H9 (cell line): ENCODE measurements around the gene SLC7A1. TPM values are rescaled to one million over a fixed set of nuclear protein-coding genes. Genes with fewer than 3 reads are reported as not detected.

Experiments
- DNase-seq: peaks from one replicate; pipeline ENCODE4 v3.0.0-alpha.2; 2017
- H2AFZ ChIP-seq: one replicate; pipeline ENCODE4 v1.6.1; 2013; ENCODE audit warnings: mild to moderate bottlenecking, low read length, control low read depth, moderate library complexity
- H2AK5ac ChIP-seq: 2 replicates; pipeline ENCODE4 v1.6.1; 2013; ENCODE audit warnings: low read length, control low read depth, mixed read lengths; ENCODE audit not compliant: insufficient read length
- H2BK120ac ChIP-seq: one replicate; pipeline ENCODE4 v1.6.1; 2013; ENCODE audit warnings: low read depth, mild to moderate bottlenecking, low read length, control low read depth, inconsistent platforms; ENCODE audit not compliant: poor library complexity, severe bottlenecking
- H2BK12ac ChIP-seq: 2 replicates; pipeline ENCODE4 v1.6.1; 2013; ENCODE audit warnings: low read length, control low read depth, mixed read lengths, low read depth; ENCODE audit not compliant: insufficient read length
- H2BK15ac ChIP-seq: 2 replicates; pipeline ENCODE4 v1.6.1; 2013; ENCODE audit warnings: low read depth, low read length, control low read depth
- H2BK20ac ChIP-seq: one replicate; pipeline ENCODE4 v1.6.1; 2013; ENCODE audit warnings: low read depth, mild to moderate bottlenecking, low read length, control low read depth, inconsistent platforms; ENCODE audit not compliant: poor library complexity, severe bottlenecking
- H2BK5ac ChIP-seq: 2 replicates; pipeline ENCODE4 v1.6.1; 2013; ENCODE audit warnings: low read length, control low read depth, mixed read lengths; ENCODE audit not compliant: insufficient read length
- H3K14ac ChIP-seq: 2 replicates; pipeline ENCODE4 v1.6.1; 2013; ENCODE audit warnings: low read length, control low read depth; ENCODE audit not compliant: insufficient read depth
- H3K18ac ChIP-seq: 2 replicates; pipeline ENCODE4 v1.6.1; 2013; ENCODE audit warnings: low read depth, mild to moderate bottlenecking, mixed read lengths, low read length, control low read depth; ENCODE audit not compliant: insufficient read length
- H3K23ac ChIP-seq: 2 replicates; pipeline ENCODE4 v1.6.1; 2013; ENCODE audit warnings: low read length, control low read depth, mixed read lengths, low read depth; ENCODE audit not compliant: insufficient read length
- H3K23me2 ChIP-seq: 2 replicates; pipeline ENCODE4 v1.6.1; 2013; ENCODE audit warnings: low read depth, mild to moderate bottlenecking, mixed read lengths, low read length, control low read depth; ENCODE audit not compliant: insufficient read length, poor library complexity, severe bottlenecking
- H3K27ac ChIP-seq: 2 replicates; pipeline ENCODE4 v1.5.1; 2013; ENCODE audit warnings: low read length, control low read depth, mixed read lengths, low read depth; ENCODE audit not compliant: insufficient read length
- H3K27me3 ChIP-seq: 2 replicates; pipeline ENCODE4 v1.6.1; 2013; ENCODE audit warnings: low read length, control low read depth, inconsistent platforms; ENCODE audit not compliant: insufficient read depth
- H3K4ac ChIP-seq: 2 replicates; pipeline ENCODE4 v1.6.1; 2013; ENCODE audit warnings: low read depth, mild to moderate bottlenecking, control low read depth, inconsistent platforms, low read length, moderate library complexity
- H3K4me1 ChIP-seq: 2 replicates; pipeline ENCODE4 v1.6.1; 2013; ENCODE audit warnings: low read length, control low read depth, inconsistent platforms; ENCODE audit not compliant: insufficient read depth
- H3K4me2 ChIP-seq: 2 replicates; pipeline ENCODE4 v1.6.1; 2013; ENCODE audit warnings: low read length, control low read depth, mixed read lengths; ENCODE audit not compliant: insufficient read length, insufficient read depth
- H3K56ac ChIP-seq: 2 replicates; pipeline ENCODE4 v1.6.1; 2013; ENCODE audit warnings: low read depth, mild to moderate bottlenecking, mixed read lengths, low read length, control low read depth; ENCODE audit not compliant: insufficient read length
- H3K79me1 ChIP-seq: 2 replicates; pipeline ENCODE4 v1.6.1; 2013; ENCODE audit warnings: low read depth, mild to moderate bottlenecking, moderate library complexity, low read length, control low read depth, inconsistent platforms; ENCODE audit not compliant: insufficient read depth, poor library complexity, severe bottlenecking
- H3K79me2 ChIP-seq: 2 replicates; pipeline ENCODE4 v1.6.1; 2013; ENCODE audit warnings: low read length, control low read depth, inconsistent platforms; ENCODE audit not compliant: insufficient read depth
- H3K9ac ChIP-seq: 2 replicates; pipeline ENCODE4 v1.6.1; 2013; ENCODE audit warnings: low read length, control low read depth, mixed read lengths; ENCODE audit not compliant: insufficient read length; ENCODE audit errors: extremely low read depth
- H3K9me3 ChIP-seq: one replicate; pipeline ENCODE4 v1.6.1; 2013; ENCODE audit warnings: low read depth, low read length, inconsistent platforms; ENCODE audit not compliant: control insufficient read depth
- H3T11ph ChIP-seq: one replicate; pipeline ENCODE4 v1.6.1; 2013; ENCODE audit warnings: mild to moderate bottlenecking, low read length, control low read depth, inconsistent platforms
- H4K20me1 ChIP-seq: one replicate; pipeline ENCODE4 v1.6.1; 2013; ENCODE audit not compliant: control insufficient read depth, insufficient read length, insufficient read depth
- H4K5ac ChIP-seq: 2 replicates; pipeline ENCODE4 v1.6.1; 2013; ENCODE audit warnings: low read depth, mild to moderate bottlenecking, mixed read lengths, low read length, control low read depth; ENCODE audit not compliant: insufficient read length
- H4K8ac ChIP-seq: replicated peaks from 2 replicates; pipeline ENCODE4 v1.6.1; 2013; ENCODE audit warnings: low read length, control low read depth, mixed read lengths, low read depth; ENCODE audit not compliant: insufficient read length
- H4K91ac ChIP-seq: 2 replicates; pipeline ENCODE4 v1.6.1; 2013; ENCODE audit warnings: low read depth, mild to moderate bottlenecking, moderate library complexity, mixed read lengths, low read length, control low read depth; ENCODE audit not compliant: insufficient read length
- H3K27ac Mint-ChIP-seq, 3 experiments: 2 replicates in 2 of 3; 3 replicates in 1 of 3; pipeline ENCODE4 v1.8.0; 2020 to 2021; ENCODE audit warnings: mixed read lengths in 3 of 3, mild to moderate bottlenecking in 1 of 3, moderate library complexity in 1 of 3
- H3K27me3 Mint-ChIP-seq: 2 replicates; pipeline ENCODE4 v1.8.0; 2021; ENCODE audit warnings: low read depth, mild to moderate bottlenecking, moderate library complexity, mixed read lengths
- H3K36me3 Mint-ChIP-seq, 3 experiments: 2 replicates in 2 of 3; 3 replicates in 1 of 3; pipeline ENCODE4 v1.8.0; 2020 to 2021; ENCODE audit warnings: low read depth in 3 of 3, mixed read lengths in 3 of 3; ENCODE audit not compliant: insufficient read depth in 1 of 3
- H3K4me1 Mint-ChIP-seq, 2 experiments: 2 replicates each; pipeline ENCODE4 v1.8.0; 2020; ENCODE audit warnings: mixed read lengths in 2 of 2
- H3K4me3 Mint-ChIP-seq, 2 experiments: 2 replicates in 1 of 2; 3 replicates in 1 of 2; pipeline ENCODE4 v1.8.0; 2020 to 2021; ENCODE audit warnings: mild to moderate bottlenecking in 2 of 2, mixed read lengths in 2 of 2, moderate library complexity in 1 of 2
- H3K9me3 Mint-ChIP-seq, 2 experiments: 2 replicates in 1 of 2; 3 replicates in 1 of 2; pipeline ENCODE4 v1.8.0; 2020; ENCODE audit warnings: mild to moderate bottlenecking in 2 of 2, mixed read lengths in 2 of 2, moderate library complexity in 1 of 2
- WGBS: extraction: QIAGEN DNeasy Blood & Tissue Kit; methylation state at CpG from one replicate; pipeline ENCODE4 v1.1.7; 2013; ENCODE audit warnings: missing lambda C conversion rate, low lambda C conversion rate, mixed read lengths; ENCODE audit not compliant: insufficient read length; ENCODE audit errors: extremely low coverage; 5-methylcytosine and 5-hydroxymethylcytosine counted together
- total RNA-seq: library from RNA; stranded (reverse); gene quantifications from 2 replicates; pipeline ENCODE4 v1.2.1, GENCODE V29; 2021
- TF ChIP-seq, protein P1 (sequence below): fragments of 200-600 bp; sonication (generic); conservative IDR thresholded peaks from 3 replicates; pipeline ENCODE4 v1.8.0; 2021; ENCODE audit warnings: antibody characterized with exemption, mild to moderate bottlenecking

SLC7A1 gene
- total RNA-seq, 1 experiment from 2014 or later: 109 TPM

DNA sequence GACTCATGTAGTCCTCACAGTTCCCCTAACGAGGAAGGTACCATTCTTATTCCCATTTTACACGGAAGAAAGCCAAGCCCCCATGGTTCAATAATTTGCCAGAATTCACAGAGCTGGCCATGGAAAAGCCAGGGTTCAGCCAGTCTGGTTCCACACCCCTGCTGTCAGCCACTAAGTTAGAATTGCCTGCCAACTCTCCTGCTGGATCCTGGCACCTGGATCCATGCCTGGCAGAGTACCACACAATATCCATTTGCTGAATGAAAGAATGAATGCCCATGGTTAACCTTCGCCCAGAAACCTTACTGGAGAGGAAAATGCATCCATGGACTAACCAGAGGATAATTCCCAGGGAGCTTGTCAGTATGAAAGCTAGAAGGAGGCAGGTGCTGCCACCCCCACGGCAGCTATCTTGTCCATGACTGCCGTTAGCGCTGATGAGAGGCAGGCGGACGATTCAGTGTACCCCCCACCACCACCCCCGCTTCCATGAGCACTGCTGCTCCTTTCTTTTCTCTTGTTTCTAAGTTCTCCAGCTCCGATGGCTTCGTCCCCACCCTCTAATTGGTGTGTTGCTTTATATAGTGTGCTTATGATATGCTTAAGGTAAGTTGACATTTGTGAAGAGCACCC lies 114.5 kb downstream of the SLC7A1 start:
- Histone ChIP-seq H3K23me2 (no peaks in the 10 kb centered on the region), H4K20me1 (no peaks in the 10 kb centered on the region), H3K9ac (no peak overlapping the region), H4K8ac (no peak overlapping the region), H3T11ph (no peak overlapping the region), H3K9me3 (no peaks in the 10 kb centered on the region), H2BK12ac (no peak overlapping the region), H2BK20ac (no peak overlapping the region), H3K56ac (no peak overlapping the region), H3K27ac (no peak overlapping the region), H4K91ac (no peak overlapping the region), H2BK15ac (no peak overlapping the region), H3K14ac (no peak overlapping the region), H2BK5ac (no peak overlapping the region), H3K4me2 (no peak overlapping the region), H2BK120ac (no peak overlapping the region), H3K4ac (no peak overlapping the region), H3K79me2 (no peaks in the 10 kb centered on the region), H3K27me3 (no peaks in the 10 kb centered on the region), H3K79me1 (no peaks in the 10 kb centered on the region), H2AFZ (no peak overlapping the region), H4K5ac (no peak overlapping the region), H3K4me1 (peaks cover 5% of the 10 kb centered on the region; the same call in 1 of the 2 replicates), H2AK5ac (no peak overlapping the region), H3K23ac (no peak overlapping the region), H3K18ac (no peak overlapping the region)
- DNase-seq: no peak
- Mint-ChIP-seq H3K27me3 (no peaks in the 10 kb centered on the region), H3K36me3 (no peaks in the 10 kb centered on the region; a peak in 1 of 7 replicates), H3K4me1 (peaks cover 20 to 22% of the 10 kb centered on the region in 2 experiments), H3K9me3 (no peaks in the 10 kb centered on the region), H3K27ac (no peak overlapping the region), H3K4me3 (no peak overlapping the region)
- no CpG with 5 or more reads among the region's 11 CpGs for WGBS
- TF ChIP-seq, protein P1, sequence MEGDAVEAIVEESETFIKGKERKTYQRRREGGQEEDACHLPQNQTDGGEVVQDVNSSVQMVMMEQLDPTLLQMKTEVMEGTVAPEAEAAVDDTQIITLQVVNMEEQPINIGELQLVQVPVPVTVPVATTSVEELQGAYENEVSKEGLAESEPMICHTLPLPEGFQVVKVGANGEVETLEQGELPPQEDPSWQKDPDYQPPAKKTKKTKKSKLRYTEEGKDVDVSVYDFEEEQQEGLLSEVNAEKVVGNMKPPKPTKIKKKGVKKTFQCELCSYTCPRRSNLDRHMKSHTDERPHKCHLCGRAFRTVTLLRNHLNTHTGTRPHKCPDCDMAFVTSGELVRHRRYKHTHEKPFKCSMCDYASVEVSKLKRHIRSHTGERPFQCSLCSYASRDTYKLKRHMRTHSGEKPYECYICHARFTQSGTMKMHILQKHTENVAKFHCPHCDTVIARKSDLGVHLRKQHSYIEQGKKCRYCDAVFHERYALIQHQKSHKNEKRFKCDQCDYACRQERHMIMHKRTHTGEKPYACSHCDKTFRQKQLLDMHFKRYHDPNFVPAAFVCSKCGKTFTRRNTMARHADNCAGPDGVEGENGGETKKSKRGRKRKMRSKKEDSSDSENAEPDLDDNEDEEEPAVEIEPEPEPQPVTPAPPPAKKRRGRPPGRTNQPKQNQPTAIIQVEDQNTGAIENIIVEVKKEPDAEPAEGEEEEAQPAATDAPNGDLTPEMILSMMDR: no peak
